Measurements from ENCODE around the gene LECT2.

Gene LECT2

DNA sequence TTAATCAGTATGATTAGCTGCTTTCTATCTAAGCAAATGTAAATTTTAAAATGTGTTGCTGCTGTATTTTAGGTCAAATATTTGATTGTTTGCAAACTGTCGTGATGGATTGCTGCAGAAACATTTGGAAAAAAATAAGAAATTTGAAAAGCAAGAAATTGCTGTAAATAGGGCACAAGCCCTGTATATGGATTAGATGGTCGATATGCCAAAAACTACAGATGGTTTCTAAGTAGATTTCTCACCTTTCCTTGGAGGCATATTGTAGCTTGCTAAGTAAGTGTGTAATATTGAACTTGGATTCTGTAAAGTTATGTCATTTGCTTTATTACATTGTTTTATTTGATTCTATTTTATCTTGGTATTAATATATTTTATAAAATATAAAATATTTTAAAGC lies 13.1 kb downstream of the LECT2 start:
- no peak for DNase-seq (ENCODE audit: extremely low read depth in 1 of 2, low read depth in 1 of 2)

DNA sequence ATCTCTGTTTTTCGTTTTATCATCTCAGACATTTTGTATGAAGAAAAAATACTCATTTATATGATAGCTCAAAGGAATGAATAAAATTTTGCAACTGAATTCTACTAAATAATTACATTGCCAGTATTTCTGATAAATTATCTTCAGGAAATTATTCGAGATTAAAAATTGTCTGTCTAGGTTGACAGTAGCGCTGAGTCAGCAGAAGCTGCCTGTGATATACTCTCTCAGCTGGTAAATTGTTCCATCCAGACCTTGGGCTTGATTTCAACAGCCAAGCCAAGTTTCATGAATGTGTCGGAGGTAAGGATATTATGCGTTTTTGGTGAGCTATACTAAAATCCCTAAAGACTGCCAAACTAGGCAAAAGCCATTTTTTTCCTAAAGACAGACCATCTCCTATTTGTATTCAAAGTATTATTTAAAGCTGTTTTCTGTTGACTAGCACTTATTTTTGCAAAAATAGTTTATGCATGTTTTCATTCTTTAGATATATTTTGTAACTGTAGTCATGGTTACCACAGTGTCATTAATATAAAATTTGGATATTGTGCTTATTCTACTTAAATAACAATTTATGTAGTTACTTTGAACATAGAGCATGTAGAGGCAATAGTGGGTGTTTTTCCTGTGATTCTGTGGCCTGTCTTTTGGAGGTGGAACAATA lies 17.4 kb downstream of the LECT2 start:
- DNase-seq (ENCODE audit: extremely low read depth in 1 of 2, low read depth in 1 of 2), result no peak

DNA sequence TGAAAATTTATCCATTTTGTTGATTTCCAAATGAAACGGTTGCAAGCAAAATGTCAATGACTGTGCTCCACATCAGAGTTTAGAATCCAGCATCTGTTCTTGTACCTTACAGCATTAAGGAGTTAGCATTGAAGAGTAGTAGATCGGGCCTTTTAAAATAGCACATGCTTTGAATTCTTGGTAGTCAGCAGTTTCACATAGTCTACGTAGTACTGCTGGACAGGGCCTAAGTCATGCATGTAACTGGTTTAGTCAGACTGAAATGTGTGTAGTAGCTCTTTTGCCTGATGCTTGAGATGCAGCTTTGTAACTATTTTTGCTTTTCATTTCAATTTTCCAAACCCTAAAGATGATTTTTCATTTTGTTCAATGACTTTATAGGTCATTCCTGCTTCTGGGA lies 19.8 kb downstream of the LECT2 start:
- DNase-seq (ENCODE audit: extremely low read depth in 1 of 2, low read depth in 1 of 2), result no peak

DNA sequence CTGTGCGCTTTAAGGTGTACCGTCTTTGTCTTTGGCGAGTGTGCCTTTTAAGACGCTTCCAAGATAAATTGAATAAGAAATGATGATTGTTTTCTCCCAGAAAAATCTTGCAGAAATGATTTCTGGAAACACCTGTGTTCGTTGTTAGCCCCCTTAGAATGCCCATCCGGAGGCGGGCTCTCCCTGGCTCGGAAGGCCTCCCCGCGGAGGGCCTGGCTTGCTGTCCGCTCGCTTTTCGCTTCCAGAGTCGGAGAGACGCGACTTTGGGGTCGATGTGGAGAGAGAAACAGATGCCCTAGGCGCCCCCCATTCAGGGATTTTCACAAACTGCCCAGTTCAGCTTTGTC lies 23.9 kb downstream of the LECT2 start:
- DNase-seq (ENCODE audit: extremely low read depth in 1 of 2, low read depth in 1 of 2), result no peak

DNA sequence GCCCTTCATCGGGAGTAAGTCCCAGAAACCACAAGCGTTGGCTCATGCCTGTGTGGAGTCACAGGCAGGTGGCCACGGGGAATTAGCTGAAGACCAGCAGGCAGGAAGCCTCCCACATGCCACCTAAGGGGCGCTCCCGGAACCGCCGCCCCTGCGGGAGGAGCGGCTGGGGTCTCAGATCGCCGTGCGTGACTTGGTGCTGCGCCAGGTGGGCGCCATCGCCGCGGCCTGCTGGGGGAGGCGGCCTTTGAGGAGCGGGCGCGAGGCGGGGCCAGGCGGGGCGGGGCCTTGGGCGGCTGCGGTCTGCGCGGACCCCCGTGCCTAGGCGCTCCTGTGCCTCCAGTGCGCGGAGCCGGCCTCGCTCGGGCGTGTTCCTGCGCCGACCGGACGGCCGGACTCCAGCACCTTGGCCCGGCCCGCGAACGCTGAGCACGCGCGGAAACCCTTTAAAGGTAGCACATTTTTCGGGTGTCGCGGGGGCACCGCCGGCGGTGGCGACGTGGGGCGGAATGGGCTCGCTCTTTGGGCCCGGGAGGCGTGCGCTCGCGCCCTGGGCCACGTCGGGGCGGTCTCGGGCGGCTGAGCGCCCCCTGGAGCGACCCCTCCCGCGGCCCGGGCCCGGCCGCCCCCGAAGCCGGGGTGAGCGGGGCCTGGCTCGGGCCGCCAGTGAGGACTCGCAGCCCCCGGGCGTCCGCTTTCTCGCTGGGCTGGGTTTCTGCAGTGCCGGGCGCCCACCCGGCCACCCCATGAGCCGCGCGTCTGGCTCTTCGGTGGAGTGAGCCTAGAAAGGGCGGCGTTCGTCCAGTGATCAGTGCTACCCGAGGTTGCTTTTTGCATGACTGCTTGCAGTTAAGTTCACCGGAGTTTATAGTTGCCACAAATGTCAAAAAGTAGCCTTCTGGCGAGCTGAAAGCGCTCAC lies 24.5 kb downstream of the LECT2 start:
- DNase-seq (ENCODE audit: extremely low read depth in 1 of 2, low read depth in 1 of 2), result no peak

DNA sequence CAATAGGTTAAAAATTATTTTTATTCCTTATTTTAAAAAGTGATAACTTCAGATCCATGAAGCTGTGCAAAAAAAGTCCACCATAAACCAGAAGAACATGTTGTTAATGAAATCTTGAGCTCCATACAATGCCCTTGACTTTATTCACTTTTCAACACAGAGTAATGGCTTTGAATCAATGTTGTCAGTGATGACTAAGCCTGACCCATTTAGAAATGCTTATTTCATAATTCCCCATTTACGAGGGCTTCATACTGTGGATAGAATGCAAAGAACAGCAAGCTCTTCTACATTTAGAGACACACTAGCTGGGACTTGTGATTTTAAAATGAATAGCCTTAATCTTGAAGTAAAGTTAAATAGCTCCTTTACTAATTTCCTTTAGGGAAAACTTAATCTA lies 33.4 kb downstream of the LECT2 start:
- DNase-seq (ENCODE audit: extremely low read depth in 1 of 2, low read depth in 1 of 2), result no peak

DNA sequence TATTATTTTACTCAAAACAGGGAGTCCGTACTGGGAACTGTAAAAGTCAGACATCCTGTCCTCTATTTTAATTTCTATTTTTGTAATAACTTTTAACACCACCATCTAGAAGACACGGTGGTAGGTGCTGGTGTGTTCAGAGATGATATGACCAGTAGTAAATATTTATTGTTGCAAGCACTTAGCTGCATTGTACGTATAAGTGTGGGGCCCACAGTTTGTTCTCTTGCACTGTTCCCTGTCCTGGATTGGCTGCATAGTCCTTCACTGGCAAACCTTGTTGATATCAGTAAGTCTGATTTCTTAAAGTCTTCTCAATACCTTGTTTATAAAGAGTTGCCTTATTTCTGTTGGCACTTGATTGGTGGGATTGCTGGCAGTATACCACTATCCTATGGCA lies 34.6 kb downstream of the LECT2 start:
- DNase-seq (ENCODE audit: extremely low read depth in 1 of 2, low read depth in 1 of 2), result no peak

DNA sequence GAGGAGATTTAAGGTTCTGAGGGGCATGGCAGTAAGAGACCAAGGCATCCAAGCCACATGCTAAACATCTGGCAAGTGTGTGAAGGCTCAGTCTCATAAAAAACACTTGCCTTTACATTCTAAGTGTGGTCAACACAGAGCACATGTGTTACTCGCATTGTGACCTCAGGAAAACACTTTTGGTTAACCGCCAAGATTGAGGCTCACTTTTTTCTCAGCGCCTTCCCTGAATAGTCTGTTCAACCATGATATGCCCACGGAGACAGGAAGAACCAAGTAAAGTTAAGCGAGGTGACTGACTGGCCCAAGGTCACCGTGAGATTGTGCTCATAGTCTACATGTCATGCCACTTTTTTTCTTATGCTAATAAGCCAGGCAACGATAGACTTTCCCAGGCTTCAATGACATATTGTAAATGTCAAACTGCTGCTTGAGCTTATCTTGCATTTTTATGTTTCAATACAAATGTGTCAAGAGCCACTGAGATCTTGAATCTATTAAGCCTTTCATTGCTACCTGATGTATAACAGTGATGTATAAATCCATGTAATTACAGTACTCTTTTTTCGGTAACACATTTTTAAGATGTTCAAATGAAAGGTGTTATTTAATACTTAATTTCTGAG lies 38.0 kb downstream of the LECT2 start:
- no peak for DNase-seq (ENCODE audit: extremely low read depth in 1 of 2, low read depth in 1 of 2)

DNA sequence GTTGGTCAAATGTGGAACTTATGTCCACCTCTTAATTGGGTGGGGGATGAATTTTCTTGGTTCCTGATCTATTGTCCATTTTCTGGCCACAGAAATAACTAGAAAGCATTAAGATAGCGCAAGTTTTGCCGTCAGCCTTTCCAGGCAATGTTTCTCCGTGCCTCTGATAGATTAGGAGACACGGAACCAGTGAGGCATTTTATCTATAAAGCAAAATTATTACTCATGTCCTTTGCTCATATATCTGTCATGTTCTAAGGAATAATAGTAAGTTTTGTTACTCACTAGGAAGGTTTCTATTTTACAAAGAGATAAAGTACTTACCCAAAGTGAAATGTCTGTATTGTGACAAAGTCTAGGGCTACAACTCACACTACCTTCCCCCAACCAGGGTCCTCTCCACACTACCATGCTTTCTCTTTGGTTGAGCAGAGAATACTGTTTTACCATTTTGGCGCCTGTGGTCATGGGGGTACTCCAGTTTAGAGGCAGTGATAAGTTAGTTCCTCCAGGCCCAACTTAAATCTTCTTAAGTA lies 39.2 kb downstream of the LECT2 start:
- DNase-seq (ENCODE audit: extremely low read depth in 1 of 2, low read depth in 1 of 2), result no peak

DNA sequence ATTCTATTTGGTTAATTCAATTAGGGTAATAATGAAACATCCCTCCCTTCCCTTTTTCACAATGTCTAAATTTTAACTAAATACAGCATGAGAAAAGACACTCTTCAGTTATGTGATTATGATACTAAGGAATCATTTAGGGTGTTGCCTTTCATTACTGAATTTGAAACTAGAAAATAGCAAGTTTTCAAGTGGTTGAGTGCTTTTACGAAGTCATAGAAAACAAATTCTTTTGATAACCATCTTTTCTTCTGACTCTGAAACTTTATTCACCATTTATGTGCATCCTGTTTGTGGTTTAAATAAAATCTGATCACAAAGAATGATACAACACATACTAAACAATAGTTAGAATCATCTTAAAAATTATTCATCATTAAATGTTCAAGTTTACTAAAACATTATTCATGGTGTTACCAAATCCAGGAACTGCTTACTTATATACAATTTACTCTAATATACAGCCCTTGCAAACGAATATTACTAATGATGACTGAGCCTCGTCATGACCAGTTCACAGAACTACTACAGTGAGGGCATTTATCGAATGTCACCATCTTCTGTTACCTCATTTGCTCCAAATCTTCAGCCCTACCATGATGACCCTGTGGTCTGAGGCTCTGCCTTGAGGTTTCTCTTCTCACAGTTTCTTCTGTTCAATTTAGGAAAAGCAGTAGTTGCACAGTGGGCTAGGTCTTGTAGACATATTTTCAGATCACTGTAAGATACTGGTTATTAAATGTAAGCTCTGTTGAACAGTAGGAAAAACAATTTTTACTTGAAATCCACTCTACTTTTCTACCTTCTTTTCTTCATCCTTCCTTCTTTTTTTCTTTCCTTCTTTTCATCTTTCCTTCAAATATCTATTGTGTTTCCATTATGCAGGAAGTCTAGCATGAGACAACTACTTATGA lies 40.8 kb downstream of the LECT2 start:
- no peak for DNase-seq (ENCODE audit: extremely low read depth in 1 of 2, low read depth in 1 of 2)

DNA sequence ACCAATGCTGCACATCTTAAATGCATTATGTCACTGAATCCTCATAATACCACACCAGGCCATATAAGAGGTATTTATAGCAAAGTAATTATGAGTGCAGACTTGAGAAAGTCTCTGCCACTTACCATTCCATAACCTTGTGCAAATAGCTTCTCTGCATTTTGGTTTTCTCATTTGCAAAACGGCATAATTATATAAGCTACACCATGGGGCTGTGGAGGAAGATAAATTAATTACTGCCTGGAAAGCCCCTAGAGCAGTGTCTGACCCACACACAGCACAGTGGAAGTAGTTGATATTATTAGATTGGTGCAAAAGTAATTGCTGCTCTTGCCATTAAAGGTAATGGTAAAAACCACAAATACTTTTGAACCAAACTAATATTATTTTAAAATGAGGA lies 49.6 kb downstream of the LECT2 start:
- DNase-seq (ENCODE audit: extremely low read depth in 1 of 2, low read depth in 1 of 2), result no peak

DNA sequence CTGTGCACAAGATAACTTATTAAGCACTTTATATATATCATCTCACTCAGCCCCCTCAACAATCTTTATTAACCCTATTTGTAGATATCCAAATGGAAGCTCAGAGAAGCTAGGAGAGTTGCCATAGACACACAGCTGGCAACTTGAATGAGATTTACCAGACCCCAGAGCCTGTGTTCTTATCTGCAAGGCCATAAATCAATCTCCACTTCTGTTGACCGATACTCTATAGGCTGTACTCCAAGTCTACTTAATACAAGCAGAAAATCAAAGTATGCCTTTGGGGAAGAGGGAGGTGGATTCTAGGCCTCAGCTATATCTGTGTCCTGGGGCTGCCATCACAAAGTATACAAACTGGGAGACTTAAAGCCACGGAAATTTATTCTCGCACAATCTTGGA lies 53.1 kb downstream of the LECT2 start:
- no peak for DNase-seq (ENCODE audit: extremely low read depth in 1 of 2, low read depth in 1 of 2)

DNA sequence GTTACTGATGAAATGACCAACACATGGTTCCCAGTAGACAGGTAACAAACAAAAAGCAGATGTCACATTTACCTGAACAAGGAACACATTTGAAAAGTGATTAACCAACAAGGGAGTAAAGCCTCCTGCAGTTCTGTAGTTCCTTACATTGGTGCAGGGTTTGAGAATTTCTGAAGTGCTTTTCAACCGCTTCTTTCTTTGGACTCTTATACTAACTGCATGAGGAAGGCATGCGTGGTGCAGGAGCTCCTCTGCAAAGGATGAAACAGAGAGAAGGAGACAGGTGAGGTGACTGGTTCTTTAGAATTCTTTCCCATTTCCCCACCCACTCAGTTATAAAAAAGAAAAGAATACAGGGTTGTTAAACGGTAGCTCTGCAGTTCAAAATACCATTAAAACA lies 54.5 kb downstream of the LECT2 start:
- no peak for DNase-seq (ENCODE audit: extremely low read depth in 1 of 2, low read depth in 1 of 2)

DNA sequence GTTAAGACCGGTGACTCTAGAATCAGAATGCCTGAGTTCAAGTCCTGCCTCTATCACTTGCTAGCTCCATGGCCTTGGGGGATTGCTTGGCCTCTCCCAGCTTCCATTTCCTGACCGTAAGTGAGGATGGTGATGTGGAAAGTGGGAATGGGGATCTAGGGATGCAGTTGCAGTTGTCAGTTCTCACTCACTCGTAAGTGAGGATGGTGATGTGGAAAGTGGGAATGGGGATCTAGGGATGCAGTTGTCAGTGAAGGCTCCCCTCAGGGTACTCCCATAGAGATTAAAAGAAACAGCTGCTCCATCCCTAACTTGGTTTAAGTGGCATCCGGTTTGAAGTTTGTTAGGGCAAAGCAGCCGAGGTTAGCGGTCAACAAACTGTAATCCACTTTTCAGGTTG lies 56.1 kb downstream of the LECT2 start:
- DNase-seq (ENCODE audit: extremely low read depth in 1 of 2, low read depth in 1 of 2), result no peak
